ENCODE results near the gene CD99. TPM values are rescaled to one million over a fixed set of nuclear protein-coding genes. Genes with fewer than 3 reads are reported as not detected.

Gene CD99
- polyA plus RNA-seq, 1 of the 3 experiments (the other 2 are of a cell fraction): 346 TPM

GRCh38 chrX:2642791-2643190, 48.3 kb upstream of the CD99 start:
- 42% methylated on average over 10 of the region's 10 CpGs for WGBS (ENCODE audit: low lambda C conversion rate)
- H3K4me1 ChIP-seq (ENCODE audit: control insufficient read depth in 1 of 2, insufficient read depth in 2 of 2, low read depth in 1 of 2, low read length in 1 of 2): no peaks in the 10 kb centered on the region
- no peaks in the 10 kb centered on the region for H3K79me2 ChIP-seq (ENCODE audit: insufficient read depth)
- TF ChIP-seq FOSL2 (IDR thresholded peaks at IDR 0.05; ENCODE audit: borderline replicate concordance, low read depth): no peak
- TF ChIP-seq POLR2AphosphoS5 (IDR thresholded peaks at IDR 0.05; ENCODE audit: low read depth, low read length): no peak
- no peak for TF ChIP-seq SMC3 (IDR thresholded peaks at IDR 0.05; ENCODE audit: low read depth, low read length)
- no peak for TF ChIP-seq MEF2A (IDR thresholded peaks at IDR 0.05; ENCODE audit: borderline replicate concordance, low read depth)
- TF ChIP-seq SIN3A (IDR thresholded peaks at IDR 0.05; ENCODE audit: borderline replicate concordance, low read depth, low read length): no peak
- no peak overlapping the region for H2AFZ ChIP-seq (ENCODE audit: low read depth)
- H3K36me3 ChIP-seq (replicated peaks in 1 of 2; ENCODE audit: control insufficient read depth in 1 of 2, insufficient read depth in 2 of 2, low read length in 1 of 2): no peaks in the 10 kb centered on the region
- H3K9ac ChIP-seq: no peak overlapping the region
- H3K9me3 ChIP-seq: no peaks in the 10 kb centered on the region
- H3K9me2 ChIP-seq: no peaks in the 10 kb centered on the region
- no peak overlapping the region for H3K27ac ChIP-seq (ENCODE audit: low read depth in 2 of 2, low read length in 1 of 2)
- CTCF ChIA-PET: no interaction called here
- POLR2A ChIA-PET: no interaction called here
- H3K4me2 ChIP-seq: no peak overlapping the region
- H3K4me3 ChIP-seq (ENCODE audit: low read depth in 2 of 2, low read length in 1 of 2): no peak overlapping the region
- DNase-seq: no peak
- no peaks in the 10 kb centered on the region for H3K27me3 ChIP-seq (ENCODE audit: insufficient read depth)
- no peaks in the 10 kb centered on the region for H3F3A ChIP-seq (replicated peaks; ENCODE audit: insufficient read depth)
- no peaks in the 10 kb centered on the region for H4K20me1 ChIP-seq (ENCODE audit: insufficient read depth)

DNA sequence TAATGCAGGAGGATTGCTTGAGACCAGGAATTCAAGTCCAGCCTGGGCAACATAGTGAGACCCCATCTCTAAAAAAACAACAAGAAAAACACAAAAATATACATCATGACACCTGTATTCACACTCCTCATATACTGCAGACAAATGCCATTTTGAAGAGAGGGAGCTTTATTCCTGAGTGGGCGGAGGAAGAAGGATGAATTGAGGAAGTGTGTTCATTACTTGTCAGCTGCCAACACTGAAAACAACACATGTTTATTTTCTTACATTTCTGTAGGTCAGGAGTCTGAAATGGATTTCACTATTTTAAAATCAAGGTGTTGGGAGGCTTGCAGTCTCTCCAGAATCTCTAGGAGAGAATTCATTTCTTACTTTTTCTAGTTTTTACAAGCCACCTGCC, 47.2 kb upstream of the CD99 start:
- H3K27me3 ChIP-seq (ENCODE audit: insufficient read depth): no peaks in the 10 kb centered on the region
- H3K9ac ChIP-seq: no peak overlapping the region
- ChIA-PET CTCF (no interaction called here), POLR2A (no interaction called here)
- H2AFZ ChIP-seq (ENCODE audit: low read depth): no peak overlapping the region
- H3F3A ChIP-seq (replicated peaks; ENCODE audit: insufficient read depth): no peaks in the 10 kb centered on the region
- no peaks in the 10 kb centered on the region for H3K4me1 ChIP-seq (ENCODE audit: control insufficient read depth in 1 of 2, insufficient read depth in 2 of 2, low read depth in 1 of 2, low read length in 1 of 2)
- H4K20me1 ChIP-seq (ENCODE audit: insufficient read depth): no peaks in the 10 kb centered on the region
- H3K4me2 ChIP-seq: no peak overlapping the region
- H3K27ac ChIP-seq (ENCODE audit: low read depth in 2 of 2, low read length in 1 of 2): no peak overlapping the region
- no peaks in the 10 kb centered on the region for H3K9me2 ChIP-seq
- DNase-seq: no peak
- H3K36me3 ChIP-seq (replicated peaks in 1 of 2; ENCODE audit: control insufficient read depth in 1 of 2, insufficient read depth in 2 of 2, low read length in 1 of 2): no peaks in the 10 kb centered on the region
- no peak overlapping the region for H3K4me3 ChIP-seq (ENCODE audit: low read depth in 2 of 2, low read length in 1 of 2)
- no peaks in the 10 kb centered on the region for H3K9me3 ChIP-seq
- 44% methylated on average over 1 of the region's 1 CpG for WGBS (ENCODE audit: low lambda C conversion rate)
- H3K79me2 ChIP-seq (ENCODE audit: insufficient read depth): no peaks in the 10 kb centered on the region
- TF ChIP-seq, protein P1, sequence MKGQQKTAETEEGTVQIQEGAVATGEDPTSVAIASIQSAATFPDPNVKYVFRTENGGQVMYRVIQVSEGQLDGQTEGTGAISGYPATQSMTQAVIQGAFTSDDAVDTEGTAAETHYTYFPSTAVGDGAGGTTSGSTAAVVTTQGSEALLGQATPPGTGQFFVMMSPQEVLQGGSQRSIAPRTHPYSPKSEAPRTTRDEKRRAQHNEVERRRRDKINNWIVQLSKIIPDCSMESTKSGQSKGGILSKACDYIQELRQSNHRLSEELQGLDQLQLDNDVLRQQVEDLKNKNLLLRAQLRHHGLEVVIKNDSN (IDR thresholded peaks at IDR 0.05; ENCODE audit: borderline replicate concordance, low read depth): no peak
- TF ChIP-seq GABPA (IDR thresholded peaks at IDR 0.05; ENCODE audit: low read depth): no peak
- no peak for TF ChIP-seq PBX3 (IDR thresholded peaks at IDR 0.05)
- TF ChIP-seq EZH2phosphoT487 (IDR thresholded peaks at IDR 0.05; ENCODE audit: borderline replicate concordance, low read depth): no peak
- no peak for TF ChIP-seq MAX (IDR thresholded peaks at IDR 0.05; ENCODE audit: low read depth)
- no peak for TF ChIP-seq SMC3 (IDR thresholded peaks at IDR 0.05; ENCODE audit: low read depth, low read length)
- TF ChIP-seq MXI1 (IDR thresholded peaks at IDR 0.05; ENCODE audit: low read depth, low read length): no peak
- TF ChIP-seq RCOR1 (IDR thresholded peaks at IDR 0.05; ENCODE audit: low read length): no peak
- no peak for TF ChIP-seq SIN3A (IDR thresholded peaks at IDR 0.05; ENCODE audit: borderline replicate concordance, low read depth, low read length)
- TF ChIP-seq, protein P2, sequence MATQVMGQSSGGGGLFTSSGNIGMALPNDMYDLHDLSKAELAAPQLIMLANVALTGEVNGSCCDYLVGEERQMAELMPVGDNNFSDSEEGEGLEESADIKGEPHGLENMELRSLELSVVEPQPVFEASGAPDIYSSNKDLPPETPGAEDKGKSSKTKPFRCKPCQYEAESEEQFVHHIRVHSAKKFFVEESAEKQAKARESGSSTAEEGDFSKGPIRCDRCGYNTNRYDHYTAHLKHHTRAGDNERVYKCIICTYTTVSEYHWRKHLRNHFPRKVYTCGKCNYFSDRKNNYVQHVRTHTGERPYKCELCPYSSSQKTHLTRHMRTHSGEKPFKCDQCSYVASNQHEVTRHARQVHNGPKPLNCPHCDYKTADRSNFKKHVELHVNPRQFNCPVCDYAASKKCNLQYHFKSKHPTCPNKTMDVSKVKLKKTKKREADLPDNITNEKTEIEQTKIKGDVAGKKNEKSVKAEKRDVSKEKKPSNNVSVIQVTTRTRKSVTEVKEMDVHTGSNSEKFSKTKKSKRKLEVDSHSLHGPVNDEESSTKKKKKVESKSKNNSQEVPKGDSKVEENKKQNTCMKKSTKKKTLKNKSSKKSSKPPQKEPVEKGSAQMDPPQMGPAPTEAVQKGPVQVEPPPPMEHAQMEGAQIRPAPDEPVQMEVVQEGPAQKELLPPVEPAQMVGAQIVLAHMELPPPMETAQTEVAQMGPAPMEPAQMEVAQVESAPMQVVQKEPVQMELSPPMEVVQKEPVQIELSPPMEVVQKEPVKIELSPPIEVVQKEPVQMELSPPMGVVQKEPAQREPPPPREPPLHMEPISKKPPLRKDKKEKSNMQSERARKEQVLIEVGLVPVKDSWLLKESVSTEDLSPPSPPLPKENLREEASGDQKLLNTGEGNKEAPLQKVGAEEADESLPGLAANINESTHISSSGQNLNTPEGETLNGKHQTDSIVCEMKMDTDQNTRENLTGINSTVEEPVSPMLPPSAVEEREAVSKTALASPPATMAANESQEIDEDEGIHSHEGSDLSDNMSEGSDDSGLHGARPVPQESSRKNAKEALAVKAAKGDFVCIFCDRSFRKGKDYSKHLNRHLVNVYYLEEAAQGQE (IDR thresholded peaks at IDR 0.05; ENCODE audit: low read depth, low read length): no peak
- no peak for TF ChIP-seq TEAD4 (IDR thresholded peaks at IDR 0.05; ENCODE audit: borderline replicate concordance, insufficient read depth)
- TF ChIP-seq ELF1 (IDR thresholded peaks at IDR 0.05): no peak
